ENCODE results near the gene GJA9. TPM values are rescaled to one million over a fixed set of nuclear protein-coding genes. Genes with fewer than 3 reads are reported as not detected.
"Not testable (repeated sequence)": the region's sequence is repeated elsewhere in the genome, so short reads cannot be mapped to it uniquely, and the experiment has no call there.

The GJA9 gene
- total and polyA plus RNA-seq, 2 donors: 0.16 TPM; not detected in 1

DNA sequence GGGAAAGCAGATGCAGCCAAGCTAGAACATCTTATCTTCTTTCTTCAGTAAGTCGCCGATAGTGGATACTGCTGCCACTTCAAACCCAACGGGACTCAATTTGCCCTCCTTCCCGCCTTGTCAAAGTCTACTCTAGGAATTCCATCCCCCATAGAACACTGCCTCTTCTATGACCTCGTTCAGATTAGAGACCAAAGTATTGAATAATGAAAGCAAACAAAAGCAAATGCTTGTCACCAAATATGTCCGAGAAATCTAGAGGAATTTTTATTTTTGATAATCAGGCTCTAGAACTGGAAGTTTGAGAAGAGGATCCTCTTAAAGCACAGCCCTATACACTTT lies 21.0 kb downstream of the GJA9 start:
- Histone ChIP-seq H3K36me3 (ENCODE audit: insufficient read depth) (peaks cover 3% of the 10 kb centered on the region), H3K4me1 (ENCODE audit: insufficient read depth) (no peaks in the 10 kb centered on the region)

DNA sequence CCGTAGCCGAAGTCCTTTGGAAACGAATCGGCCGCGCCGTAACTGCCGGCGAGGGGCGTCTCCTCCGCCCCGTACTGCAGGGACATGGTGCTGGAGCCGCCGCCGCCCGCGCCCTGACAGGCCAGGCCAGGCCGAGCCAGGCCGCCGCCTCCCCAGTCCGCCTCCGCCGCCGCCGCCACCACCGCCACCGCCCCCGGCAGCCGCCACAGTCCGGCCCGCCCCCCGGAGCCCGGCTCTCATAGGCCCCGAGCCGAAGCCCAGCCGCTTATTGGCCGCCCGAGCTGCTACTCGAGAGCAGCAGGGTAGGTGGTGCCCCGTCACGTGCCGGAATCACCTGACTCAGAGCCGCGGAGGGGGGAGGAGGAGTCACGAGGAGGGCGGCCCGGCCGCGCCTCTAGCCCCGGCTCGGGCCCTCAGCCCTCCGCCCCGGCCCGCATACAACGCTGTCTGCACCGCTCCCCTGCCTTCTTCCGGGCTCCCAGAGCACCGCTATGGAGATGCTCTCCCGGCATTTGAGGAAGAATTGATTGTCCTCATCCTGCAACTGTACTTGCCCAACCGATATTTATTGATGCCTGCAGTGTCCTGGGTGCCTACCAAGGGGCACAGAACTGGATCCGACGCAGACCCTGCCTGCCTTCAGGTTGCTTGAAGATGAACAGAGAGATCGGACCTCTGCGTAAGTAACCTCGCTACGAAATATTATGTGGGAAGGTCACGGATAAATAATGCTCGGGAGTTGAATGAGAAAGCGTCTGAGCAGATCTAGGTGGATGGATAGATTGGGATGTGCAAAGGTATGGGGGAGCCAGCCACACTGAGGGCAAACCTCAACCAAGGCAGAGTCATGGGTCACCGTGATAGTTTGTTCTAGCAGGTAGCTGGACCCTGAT lies 21.6 kb downstream of the GJA9 start, which contains the start of gene RRAGC:
Gene RRAGC, minus strand, starts transcription at position 212 of the 893 bp plus-strand sequence. Its CDS starts 126 bp downstream, at position 86.
- DNase-seq (ENCODE audit: extremely low spot score): peak; percentile 96
- peaks cover 6% of the 10 kb centered on the region for H3K36me3 ChIP-seq (ENCODE audit: insufficient read depth)
- peak within 1 kb of the TSS; percentile 87 for H3K4me3 ChIP-seq (ENCODE audit: low read depth, low read length)
- H3K4me1 ChIP-seq (ENCODE audit: insufficient read depth): no peaks in the 10 kb centered on the region
- H3K27ac ChIP-seq (ENCODE audit: low read depth): peak within 1 kb of the TSS; percentile 72
- WGBS: under 1% methylated on average over 70 of the region's 70 CpGs

More for the DNA sequence above, 21.0 kb downstream of the GJA9 start:
- no peak for DNase-seq (ENCODE audit: extremely low spot score)
- Histone ChIP-seq H3K27ac (ENCODE audit: low read depth) (no peak overlapping the region), H3K4me3 (ENCODE audit: low read depth, low read length) (peak overlapping the region; percentile 69)
- WGBS: 6% methylated on average over 6 of the region's 6 CpGs

DNA sequence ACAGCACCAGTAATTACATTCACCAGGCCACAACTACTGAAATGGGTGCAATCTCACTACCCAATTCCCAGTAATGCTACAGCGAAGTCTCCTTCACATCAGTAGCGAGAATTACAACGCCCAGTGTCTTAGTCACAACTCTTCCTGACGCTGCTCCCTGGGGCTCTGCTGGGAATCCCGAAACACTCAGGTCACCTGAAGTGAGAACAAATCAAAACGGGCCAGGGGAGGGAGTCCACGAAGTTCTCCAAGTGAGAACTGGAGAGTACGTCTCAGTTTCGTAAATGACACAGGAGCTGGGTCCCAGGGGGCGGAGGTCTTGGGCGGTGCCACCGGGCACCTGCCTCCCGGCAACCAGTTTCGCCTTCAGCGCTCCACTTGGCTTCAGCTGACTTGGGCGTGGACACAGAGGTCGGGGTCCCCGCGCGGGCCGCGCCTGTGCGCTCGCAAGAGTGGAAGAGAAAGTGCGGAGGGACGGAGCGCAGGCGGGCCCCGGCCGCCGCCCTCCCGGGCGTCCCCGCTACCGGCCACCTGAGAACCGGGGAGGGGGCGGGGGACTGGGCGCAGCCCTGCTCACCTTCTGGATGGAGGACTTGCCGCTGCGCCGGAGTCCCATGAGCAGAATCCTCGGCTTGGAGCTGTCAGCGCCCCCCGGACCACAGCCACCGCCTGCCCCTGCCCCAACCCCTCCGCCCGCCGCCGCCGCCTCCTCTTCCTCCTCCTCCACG lies 22.4 kb downstream of the GJA9 start:
- Histone ChIP-seq H3K36me3 (ENCODE audit: insufficient read depth) (peaks cover 6% of the 10 kb centered on the region), H3K4me3 (ENCODE audit: low read depth, low read length) (peak overlapping the region; percentile 87), H3K27ac (ENCODE audit: low read depth) (peak overlapping the region; percentile 72), H3K4me1 (ENCODE audit: insufficient read depth) (no peaks in the 10 kb centered on the region)
- no peak for DNase-seq (ENCODE audit: extremely low spot score)
- under 1% methylated on average over 51 of the region's 51 CpGs for WGBS

DNA sequence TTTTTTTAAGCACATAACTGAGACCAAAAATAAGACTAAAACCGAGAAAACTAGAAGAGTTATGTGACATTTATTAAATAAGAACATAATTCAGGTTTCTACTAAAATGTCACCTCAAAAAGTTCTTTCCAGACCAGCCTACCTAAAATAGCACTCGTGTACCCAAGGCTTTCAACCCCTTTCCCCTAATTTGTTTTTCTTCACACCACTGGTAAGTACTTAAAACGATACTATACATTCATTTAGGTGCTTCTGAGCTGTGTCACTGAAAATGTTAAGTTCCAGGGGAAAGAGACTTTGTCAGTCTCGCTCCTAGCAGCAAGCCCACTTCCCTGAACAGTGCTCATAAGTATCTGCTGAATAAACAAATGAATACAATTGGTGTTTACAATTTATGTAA lies 28.6 kb downstream of the GJA9 start:
- no peak overlapping the region for H3K27ac ChIP-seq (ENCODE audit: low read depth)
- H3K4me3 ChIP-seq (ENCODE audit: low read depth, low read length): no peak overlapping the region
- no peak for DNase-seq (ENCODE audit: extremely low spot score)
- peaks cover 6% of the 10 kb centered on the region for H3K36me3 ChIP-seq (ENCODE audit: insufficient read depth)
- no peaks in the 10 kb centered on the region for H3K4me1 ChIP-seq (ENCODE audit: insufficient read depth)
- WGBS: 85% methylated on average over 4 of the region's 4 CpGs

DNA sequence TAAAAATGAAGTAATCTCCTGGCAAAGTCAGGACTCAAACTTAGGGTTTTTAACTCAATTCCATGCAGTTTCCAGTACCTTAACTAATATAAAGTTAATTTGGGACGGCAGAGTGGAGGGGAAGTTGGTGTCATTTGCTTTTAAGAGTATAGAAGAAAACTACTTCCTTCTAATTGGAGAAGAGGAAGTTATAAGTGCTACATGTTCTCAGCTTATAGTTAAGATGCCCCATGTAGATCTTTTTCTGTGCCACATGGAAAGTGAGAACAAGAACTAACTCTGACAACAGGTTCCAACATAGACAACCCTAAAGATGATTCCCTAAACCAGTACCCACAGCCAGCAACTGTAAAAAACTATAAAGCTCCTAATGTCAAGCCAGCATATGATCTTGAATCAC lies 33.3 kb downstream of the GJA9 start:
- no peak overlapping the region for H3K27ac ChIP-seq (ENCODE audit: low read depth)
- WGBS: 86% methylated on average over 1 of the region's 1 CpG
- peaks cover 3% of the 10 kb centered on the region for H3K36me3 ChIP-seq (ENCODE audit: insufficient read depth)
- no peaks in the 10 kb centered on the region for H3K4me1 ChIP-seq (ENCODE audit: insufficient read depth)
- DNase-seq (ENCODE audit: extremely low spot score): no peak
- no peak overlapping the region for H3K4me3 ChIP-seq (ENCODE audit: low read depth, low read length)

DNA sequence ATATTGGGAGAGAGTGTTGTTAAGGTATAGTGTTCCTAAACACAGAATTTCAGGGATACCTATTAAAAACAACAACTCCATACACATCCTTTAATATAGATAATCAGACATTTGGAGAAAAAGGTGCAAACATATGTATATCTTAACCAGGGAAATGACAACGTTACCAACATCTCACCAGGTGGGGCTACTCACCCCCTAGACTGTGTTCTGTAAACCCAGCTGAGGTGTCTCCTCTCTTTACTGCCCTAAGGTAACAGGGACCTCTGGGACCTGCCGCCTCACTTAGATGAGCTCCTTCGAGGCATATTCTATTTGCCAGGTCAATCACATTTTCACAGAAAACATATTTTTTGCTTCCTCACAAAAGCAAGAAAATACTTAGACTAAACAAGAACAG lies 35.2 kb downstream of the GJA9 start:
- Histone ChIP-seq H3K27ac (ENCODE audit: low read depth) (no peak overlapping the region), H3K4me3 (ENCODE audit: low read depth, low read length) (no peak overlapping the region), H3K36me3 (ENCODE audit: insufficient read depth) (peaks cover 3% of the 10 kb centered on the region), H3K4me1 (ENCODE audit: insufficient read depth) (no peaks in the 10 kb centered on the region)
- no peak for DNase-seq (ENCODE audit: extremely low spot score)
- 93% methylated on average over 3 of the region's 3 CpGs for WGBS

DNA sequence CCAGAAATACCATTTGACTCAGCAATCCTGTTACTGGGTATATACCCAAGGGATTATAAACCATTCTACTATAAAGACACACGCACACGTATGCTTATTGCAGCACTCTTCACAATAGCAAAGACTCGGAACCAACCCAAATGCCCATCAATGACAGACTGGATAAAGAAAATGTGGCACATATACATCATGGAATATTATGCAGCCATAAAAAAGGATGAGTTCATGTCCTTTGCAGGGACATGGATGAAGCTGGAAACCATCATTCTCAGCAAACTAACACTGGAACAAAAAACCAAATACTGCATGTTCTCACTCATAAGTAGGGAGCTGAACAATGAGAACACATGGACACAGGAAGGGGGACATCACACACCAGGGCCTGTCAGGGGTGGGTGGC lies 36.3 kb downstream of the GJA9 start:
- WGBS: over 99% methylated on average over 3 of the region's 3 CpGs
- not testable (repeated sequence) for H3K27ac ChIP-seq (ENCODE audit: low read depth); H3K4me1 ChIP-seq (ENCODE audit: insufficient read depth); H3K4me3 ChIP-seq (ENCODE audit: low read depth, low read length); DNase-seq (ENCODE audit: extremely low spot score); H3K36me3 ChIP-seq (ENCODE audit: insufficient read depth)

DNA sequence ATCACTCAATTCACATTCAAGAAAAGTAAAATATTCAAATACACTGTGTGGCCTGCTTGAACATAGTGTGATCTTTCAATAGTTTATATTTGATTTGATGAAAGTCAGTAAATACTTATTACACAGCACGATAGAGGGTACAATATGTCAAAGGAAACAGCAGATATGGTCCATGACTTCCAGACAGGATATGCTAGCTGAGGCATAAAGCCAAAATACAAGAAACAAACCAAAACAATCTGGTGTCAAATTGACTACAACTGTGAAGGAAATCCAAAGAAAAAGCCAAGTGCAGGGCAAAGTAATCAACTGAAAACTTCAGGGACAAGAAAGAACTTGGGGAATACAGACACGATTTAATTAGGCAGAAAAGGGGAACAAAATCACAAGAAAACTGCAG lies 41.1 kb downstream of the GJA9 start:
- DNase-seq (ENCODE audit: extremely low spot score): no peak
- 69% methylated on average over 2 of the region's 2 CpGs for WGBS
- Histone ChIP-seq H3K4me3 (ENCODE audit: low read depth, low read length) (no peak overlapping the region), H3K36me3 (ENCODE audit: insufficient read depth) (peaks cover 9% of the 10 kb centered on the region), H3K27ac (ENCODE audit: low read depth) (no peak overlapping the region), H3K4me1 (ENCODE audit: insufficient read depth) (no peaks in the 10 kb centered on the region)

DNA sequence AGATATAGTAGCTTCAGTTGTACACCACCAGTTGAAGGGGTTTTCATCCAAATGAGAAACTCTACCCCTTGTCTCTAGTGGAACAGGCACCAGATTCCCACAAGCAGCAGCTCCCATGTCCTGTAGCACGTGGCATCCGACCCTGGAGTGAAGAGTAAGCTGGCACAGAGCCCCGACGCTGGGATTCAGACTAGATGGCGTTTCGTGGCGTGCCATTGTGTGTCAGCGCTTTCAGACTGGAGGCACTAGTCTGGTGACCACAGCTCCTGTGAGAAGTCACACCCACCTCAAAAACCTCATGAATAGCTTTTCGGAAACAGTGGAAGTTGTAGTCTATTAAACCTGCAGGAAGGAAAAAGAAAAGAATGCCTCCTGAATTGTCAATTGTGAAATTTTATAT lies 42.0 kb downstream of the GJA9 start:
- no peak for DNase-seq (ENCODE audit: extremely low spot score)
- WGBS: 88% methylated on average over 9 of the region's 9 CpGs

DNA sequence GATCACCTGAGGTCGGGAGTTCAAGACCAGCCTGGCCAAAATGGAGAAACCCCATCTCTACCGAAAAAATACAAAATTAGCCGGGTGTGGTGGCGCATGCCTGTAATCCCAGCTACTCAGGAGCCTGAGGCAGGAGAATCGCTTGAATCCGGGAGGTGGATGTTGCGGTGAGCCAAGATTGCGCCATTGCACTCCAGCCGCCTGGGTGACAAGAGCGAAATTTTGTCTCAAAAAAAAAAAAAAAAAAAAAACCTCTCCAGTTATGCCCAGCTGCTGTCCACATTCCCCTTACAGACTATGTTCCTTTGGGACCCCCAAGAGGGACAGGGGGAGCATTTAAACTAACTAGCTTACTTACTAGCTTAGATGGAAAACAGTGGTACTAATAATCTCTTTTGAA lies 45.1 kb downstream of the GJA9 start:
- DNase-seq (ENCODE audit: extremely low spot score); H3K4me3 ChIP-seq (ENCODE audit: low read depth, low read length); H3K27ac ChIP-seq (ENCODE audit: low read depth); H3K36me3 ChIP-seq (ENCODE audit: insufficient read depth); H3K4me1 ChIP-seq (ENCODE audit: insufficient read depth): not testable (repeated sequence)
- WGBS: 89% methylated on average over 10 of the region's 10 CpGs

More for the DNA sequence above, 42.0 kb downstream of the GJA9 start:
- Histone ChIP-seq H3K27ac (ENCODE audit: low read depth) (no peak overlapping the region), H3K36me3 (ENCODE audit: insufficient read depth) (peaks cover 9% of the 10 kb centered on the region), H3K4me1 (ENCODE audit: insufficient read depth) (no peaks in the 10 kb centered on the region), H3K4me3 (ENCODE audit: low read depth, low read length) (no peak overlapping the region)

DNA sequence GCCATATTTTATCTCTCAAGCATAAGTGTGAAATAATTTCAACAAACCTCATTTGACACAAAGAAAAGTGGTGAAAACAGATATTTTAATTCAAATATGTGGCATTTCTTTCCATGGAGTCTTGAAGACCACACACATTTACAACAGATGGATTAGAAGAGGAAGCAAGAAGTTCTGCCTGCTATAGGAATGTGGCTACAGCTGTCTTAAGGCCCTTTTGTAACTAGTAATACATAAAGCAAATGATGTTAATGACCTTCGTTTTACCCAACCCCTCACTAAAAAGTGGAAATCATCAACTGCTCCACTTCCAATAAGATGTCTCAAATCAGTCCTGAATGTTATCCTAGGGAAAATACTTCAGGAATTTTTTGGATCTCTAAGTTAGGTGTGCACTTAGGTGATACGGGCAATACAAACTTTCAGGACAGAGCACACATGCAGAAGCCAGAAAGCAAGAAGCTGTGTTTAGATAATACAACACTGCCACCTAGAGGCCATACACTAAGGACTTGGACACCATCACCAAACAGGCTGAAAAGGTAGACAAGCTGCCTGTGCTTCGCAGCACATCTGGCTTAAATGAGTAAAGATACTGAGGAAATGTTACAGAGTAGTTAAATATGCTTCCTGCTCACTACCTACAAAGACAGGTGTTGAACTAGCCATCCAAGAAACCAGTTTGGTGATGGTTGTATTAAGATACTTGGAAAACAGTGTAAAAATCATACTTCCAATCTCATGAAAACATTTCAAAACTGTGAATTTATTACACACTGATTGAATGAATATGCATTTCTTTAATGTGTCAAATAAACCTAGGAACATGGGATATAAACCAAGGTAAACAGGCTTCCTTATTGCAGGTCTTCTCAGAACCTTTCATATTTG lies 46.2 kb downstream of the GJA9 start:
- Histone ChIP-seq H3K36me3 (ENCODE audit: insufficient read depth) (peaks cover 6% of the 10 kb centered on the region), H3K4me1 (ENCODE audit: insufficient read depth) (no peaks in the 10 kb centered on the region), H3K4me3 (ENCODE audit: low read depth, low read length) (no peak overlapping the region), H3K27ac (ENCODE audit: low read depth) (no peak overlapping the region)
- peak; percentile 70 for DNase-seq (ENCODE audit: extremely low spot score)
- WGBS: 26% methylated on average over 3 of the region's 3 CpGs

DNA sequence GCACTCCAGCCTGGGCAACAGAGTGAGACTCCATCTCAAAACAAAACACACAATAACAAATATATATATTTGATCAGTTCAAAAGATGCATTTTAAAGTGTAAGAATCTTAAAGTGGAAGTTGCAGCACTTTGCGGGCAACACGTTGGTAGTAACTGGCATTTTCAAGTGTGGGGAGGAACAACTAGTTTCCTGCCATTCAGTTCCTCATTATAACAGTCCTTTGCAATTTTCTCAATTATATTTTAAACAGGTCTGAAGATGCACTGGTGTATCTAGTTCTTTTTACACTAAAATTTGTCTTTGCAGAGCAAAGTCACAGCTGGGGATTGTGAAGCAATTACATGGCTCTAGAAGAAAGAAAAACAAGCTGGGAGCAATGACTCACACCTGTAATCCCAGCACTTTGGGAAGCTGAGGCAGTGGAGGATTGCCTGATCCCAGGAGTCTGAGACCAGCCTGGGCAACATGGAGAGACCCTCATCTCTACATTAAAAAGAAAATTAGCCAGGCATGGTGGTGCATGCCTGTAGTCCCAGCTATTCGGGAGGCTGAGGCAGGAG lies 47.1 kb downstream of the GJA9 start:
- no peaks in the 10 kb centered on the region for H3K4me1 ChIP-seq (ENCODE audit: insufficient read depth)
- no peak overlapping the region for H3K4me3 ChIP-seq (ENCODE audit: low read depth, low read length)
- peaks cover 6% of the 10 kb centered on the region for H3K36me3 ChIP-seq (ENCODE audit: insufficient read depth)
- 85% methylated on average over 3 of the region's 3 CpGs for WGBS
- no peak overlapping the region for H3K27ac ChIP-seq (ENCODE audit: low read depth)
- no peak for DNase-seq (ENCODE audit: extremely low spot score)

DNA sequence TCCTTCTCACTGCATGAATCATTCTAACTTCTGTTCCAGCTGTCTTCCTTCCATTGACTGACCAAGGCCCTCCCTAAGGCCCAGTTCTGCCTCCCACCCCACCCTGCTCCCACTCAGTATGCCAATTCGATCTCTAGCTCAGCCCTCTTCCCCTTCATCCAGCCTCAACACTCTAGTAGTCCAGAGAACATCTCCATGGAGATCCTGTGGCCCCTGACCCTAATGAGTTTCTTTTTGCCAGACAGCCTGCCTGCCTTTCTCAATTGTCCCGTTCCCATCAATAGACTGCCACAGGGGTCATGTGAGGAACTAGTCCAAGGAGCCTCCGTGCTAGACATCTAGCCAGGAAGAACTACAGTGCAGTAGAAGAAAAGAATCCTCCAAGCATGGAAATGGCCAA lies 48.2 kb downstream of the GJA9 start:
- Histone ChIP-seq H3K4me3 (ENCODE audit: low read depth, low read length) (no peak overlapping the region), H3K36me3 (ENCODE audit: insufficient read depth) (peaks cover 4% of the 10 kb centered on the region), H3K4me1 (ENCODE audit: insufficient read depth) (no peaks in the 10 kb centered on the region), H3K27ac (ENCODE audit: low read depth) (no peak overlapping the region)
- no peak for DNase-seq (ENCODE audit: extremely low spot score)
- WGBS: 65% methylated on average over 3 of the region's 3 CpGs
